Testis (tissue), 2 donors: Measurements from ENCODE around the gene SNED1.

ENCODE experiments used
- CTCF ChIP-seq, 3 experiments: fragments of 450-650 bp in 2 of 3; fragments of 200-600 bp in 1 of 3; sonication (generic) in 1 of 3; IDR thresholded peaks; one replicate each; pipeline ENCODE4 v1.5.1; 2016 to 2019; ENCODE audit warnings: antibody characterized with exemption in 3 of 3, mild to moderate bottlenecking in 2 of 3, moderate library complexity in 1 of 3
- POLR2A ChIP-seq: fragments of 450-650 bp; IDR thresholded peaks from one replicate; pipeline ENCODE4 v1.6.1; 2017; ENCODE audit warnings: antibody characterized with exemption, mild to moderate bottlenecking, moderate library complexity

GRCh38 chr2:240957656-240958365 is 40.6 kb upstream of the SNED1 start:
- TF ChIP-seq CTCF (IDR thresholded peaks at IDR 0.05) (no peak), POLR2A (no peak)
